ENCODE data around the gene ZNF91. TPM values are rescaled to one million over a fixed set of nuclear protein-coding genes. Genes with fewer than 3 reads are reported as not detected.

The ZNF91 gene
- total and polyA plus RNA-seq, 2 of the 4 experiments (the other 2 are of a cell fraction), result 7.9 to 17.0 TPM

GRCh38 chr19:23439623-23440022 lies 44.4 kb upstream of the ZNF91 start:
- TF ChIP-seq CHD1 (IDR thresholded peaks at IDR 0.05; ENCODE audit: low read depth, low read length) (no peak), MAZ (IDR thresholded peaks at IDR 0.05; ENCODE audit: borderline replicate concordance, low read depth, low read length) (no peak), RCOR1 (IDR thresholded peaks at IDR 0.05; ENCODE audit: insufficient replicate concordance, low read length) (no peak), SMC3 (IDR thresholded peaks at IDR 0.05; ENCODE audit: low read depth, low read length) (no peak)
- Histone ChIP-seq H3K9me1 (ENCODE audit: insufficient read depth, low read length) (no peaks in the 10 kb centered on the region), H3K36me3 (ENCODE audit: control insufficient read depth, insufficient read depth, low read length) (no peaks in the 10 kb centered on the region), H3K23ac (ENCODE audit: low read depth, low read length) (no peak overlapping the region), H4K20me1 (ENCODE audit: insufficient read depth, low read length) (no peaks in the 10 kb centered on the region), H3K27ac (ENCODE audit: insufficient read depth, low read length) (no peak overlapping the region), H3K4ac (ENCODE audit: low read depth, low read length) (no peak overlapping the region), H2AK9ac (replicated peaks; ENCODE audit: low read depth, low read length, poor library complexity) (no peak overlapping the region), H2BK15ac (ENCODE audit: low read depth, low read length) (no peak overlapping the region), H2BK120ac (ENCODE audit: low read depth, low read length) (no peak overlapping the region), H2BK5ac (ENCODE audit: low read depth, low read length, poor library complexity, severe bottlenecking) (no peak overlapping the region), H3K4me2 (ENCODE audit: low read depth, low read length) (no peak overlapping the region), H3K14ac (replicated peaks; ENCODE audit: low read depth, low read length) (no peak overlapping the region), H3K79me1 (ENCODE audit: low read depth in 1 of 2, low read length in 2 of 2) (no peaks in the 10 kb centered on the region), H4K91ac (ENCODE audit: insufficient read depth, low read depth, low read length) (no peak overlapping the region), H3K56ac (ENCODE audit: extremely low read depth, insufficient read depth, low read length) (no peak overlapping the region), H2AK5ac (ENCODE audit: low read depth, low read length) (no peak overlapping the region), H2BK20ac (ENCODE audit: low read depth, low read length) (no peak overlapping the region), H3K18ac (ENCODE audit: low read depth, low read length) (no peak overlapping the region), H4K8ac (ENCODE audit: low read depth in 2 of 2, low read length in 2 of 2) (no peak overlapping the region), H3K27me3 (ENCODE audit: control insufficient read depth, insufficient read depth, low read length) (no peaks in the 10 kb centered on the region), H3K9ac (ENCODE audit: low read depth, low read length) (no peak overlapping the region), H2AFZ (replicated peaks; ENCODE audit: low read length, poor library complexity) (no peak overlapping the region), H3K4me3 (ENCODE audit: insufficient read depth, low read depth, low read length) (no peak overlapping the region), H3K4me1 (ENCODE audit: control insufficient read depth, insufficient read depth, low read length) (no peaks in the 10 kb centered on the region), H4K5ac (ENCODE audit: low read depth, low read length) (no peak overlapping the region), H3K9me3 (ENCODE audit: control insufficient read depth, insufficient read depth, low read length) (peaks cover 24% of the 10 kb centered on the region)
- DNase-seq (no peak), ATAC-seq (ENCODE audit: low read depth) (no peak)
- intact Hi-C loops (cut with micrococcal nuclease) (no loop called here), dilution Hi-C loops (cut with HindIII; ENCODE audit: low sequenced_read_pairs, unreplicated experiment) (no loop called here), in situ Hi-C loops (cut with MboI; ENCODE audit: low sequenced_read_pairs) (no loop called here)
- BruUV-seq (replicated peaks), result no TSS peak
- ChIA-PET POLR2A (ENCODE audit: unreplicated experiment) (no interaction called here), CTCF (interaction anchor here (0.7 kb wide), 1 partner anchor 21 kb away, joined by 4 read pairs; no protein-coding TSS in a partner anchor)
- WGBS, 2 experiments (ENCODE audit: extremely low coverage in 2 of 2, insufficient read length in 1 of 2), result 70% methylated on average over 3 of the region's 8 CpGs; no CpG with 5 or more reads in 1 of the 2 experiments
